ENCODE results near the gene GATA3. TPM values are rescaled to one million over a fixed set of nuclear protein-coding genes. Genes with fewer than 3 reads are reported as not detected.

Gene GATA3
- total RNA-seq, 1 donor from 2014 or later: not detected

DNA sequence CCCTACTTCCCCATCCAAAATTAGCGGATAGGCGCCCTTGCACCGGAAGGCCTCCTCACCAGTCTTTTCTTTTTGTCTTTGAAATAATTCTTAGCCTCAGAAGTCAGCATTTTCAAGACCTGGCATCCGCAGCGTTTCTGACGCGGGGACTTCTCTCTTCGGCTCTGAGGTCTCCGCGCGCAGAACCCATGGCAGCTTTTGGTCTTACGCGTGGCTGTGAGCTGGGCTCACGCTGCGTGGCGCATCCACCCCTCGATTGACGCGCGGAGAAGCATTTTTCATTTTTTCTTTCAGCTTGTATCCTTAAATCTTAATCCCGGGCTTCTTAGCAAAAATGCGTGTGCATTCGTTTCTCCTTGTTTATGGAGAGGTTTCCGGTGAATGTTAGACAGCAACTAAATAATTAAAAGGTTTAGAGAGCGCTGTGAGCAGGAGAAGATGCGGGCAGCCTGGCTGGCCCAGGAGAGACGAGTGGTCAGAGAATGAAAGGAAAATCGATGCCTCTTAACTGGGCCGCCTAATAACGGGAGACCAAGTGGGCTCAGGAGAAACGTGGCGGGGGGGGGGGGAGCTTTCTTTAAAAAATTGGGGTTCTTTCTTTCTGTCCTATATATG is 2.0 kb upstream of the GATA3 start:
- TF ChIP-seq EZH2 (IDR thresholded peaks at IDR 0.05) (no peak), EZH2phosphoT487 (IDR thresholded peaks at IDR 0.05) (peak; percentile 50)
- no peak overlapping the region for H3K27ac Mint-ChIP-seq
- no peak overlapping the region for H3K27ac ChIP-seq
- no peaks in the 10 kb centered on the region for H3K79me2 ChIP-seq (ENCODE audit: low read depth)
- peak overlapping the region; percentile 92 for H3K4me2 ChIP-seq
- H3F3A ChIP-seq (ENCODE audit: low read depth): peaks cover 69% of the 10 kb centered on the region
- peak; percentile 50 for DNase-seq (ENCODE audit: low spot score)
- H3K9me3 ChIP-seq (ENCODE audit: low read depth): no peaks in the 10 kb centered on the region
- no peak overlapping the region for H3K9ac ChIP-seq
- peaks cover 92% of the 10 kb centered on the region for H4K20me1 ChIP-seq (ENCODE audit: low read depth)
- peak overlapping the region; percentile 44 for H3K4me3 ChIP-seq
- H3K27me3 Mint-ChIP-seq (ENCODE audit: insufficient read depth, low read depth): peaks cover 64% of the 10 kb centered on the region
- H3K4me3 Mint-ChIP-seq: peak overlapping the region; percentile 75
- no peaks in the 10 kb centered on the region for H3K36me3 Mint-ChIP-seq
- H3K9me3 Mint-ChIP-seq: no peaks in the 10 kb centered on the region
- no peak overlapping the region for H2AFZ ChIP-seq (replicated peaks)
- peaks cover 68% of the 10 kb centered on the region for H3K4me1 ChIP-seq
- peaks cover 100% of the 10 kb centered on the region for H3K27me3 ChIP-seq
- H3K36me3 ChIP-seq: no peaks in the 10 kb centered on the region
- peaks cover 29% of the 10 kb centered on the region for H3K4me1 Mint-ChIP-seq

DNA sequence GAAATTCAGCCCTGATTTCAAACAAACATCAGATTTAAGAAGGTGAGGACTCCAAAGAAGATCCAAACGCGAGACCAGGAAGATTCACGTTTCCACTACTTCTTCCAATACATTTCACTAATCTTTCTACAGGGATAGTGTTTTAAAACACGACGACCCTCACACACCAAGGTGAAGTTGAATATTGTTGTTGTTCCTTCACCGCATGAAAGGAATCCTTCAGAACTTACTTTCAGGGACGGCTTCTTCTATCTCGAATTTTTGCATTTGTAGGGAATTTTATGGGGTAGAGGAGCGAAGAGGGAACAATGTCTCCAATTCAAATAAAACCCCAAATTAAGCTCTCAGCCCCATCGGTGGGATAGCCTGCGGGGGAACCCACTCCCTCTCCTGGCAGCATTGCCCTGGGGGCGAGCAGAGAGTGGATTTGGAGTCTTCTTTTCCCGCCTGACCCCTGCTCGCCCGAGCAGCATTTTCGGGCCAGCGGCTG is 1.5 kb upstream of the GATA3 start:
- no peaks in the 10 kb centered on the region for H3K36me3 ChIP-seq
- H3F3A ChIP-seq (ENCODE audit: low read depth): peaks cover 66% of the 10 kb centered on the region
- H3K79me2 ChIP-seq (ENCODE audit: low read depth): no peaks in the 10 kb centered on the region
- TF ChIP-seq, protein P1, sequence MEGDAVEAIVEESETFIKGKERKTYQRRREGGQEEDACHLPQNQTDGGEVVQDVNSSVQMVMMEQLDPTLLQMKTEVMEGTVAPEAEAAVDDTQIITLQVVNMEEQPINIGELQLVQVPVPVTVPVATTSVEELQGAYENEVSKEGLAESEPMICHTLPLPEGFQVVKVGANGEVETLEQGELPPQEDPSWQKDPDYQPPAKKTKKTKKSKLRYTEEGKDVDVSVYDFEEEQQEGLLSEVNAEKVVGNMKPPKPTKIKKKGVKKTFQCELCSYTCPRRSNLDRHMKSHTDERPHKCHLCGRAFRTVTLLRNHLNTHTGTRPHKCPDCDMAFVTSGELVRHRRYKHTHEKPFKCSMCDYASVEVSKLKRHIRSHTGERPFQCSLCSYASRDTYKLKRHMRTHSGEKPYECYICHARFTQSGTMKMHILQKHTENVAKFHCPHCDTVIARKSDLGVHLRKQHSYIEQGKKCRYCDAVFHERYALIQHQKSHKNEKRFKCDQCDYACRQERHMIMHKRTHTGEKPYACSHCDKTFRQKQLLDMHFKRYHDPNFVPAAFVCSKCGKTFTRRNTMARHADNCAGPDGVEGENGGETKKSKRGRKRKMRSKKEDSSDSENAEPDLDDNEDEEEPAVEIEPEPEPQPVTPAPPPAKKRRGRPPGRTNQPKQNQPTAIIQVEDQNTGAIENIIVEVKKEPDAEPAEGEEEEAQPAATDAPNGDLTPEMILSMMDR (IDR thresholded peaks at IDR 0.05): no peak
- TF ChIP-seq EZH2 (IDR thresholded peaks at IDR 0.05) (peak; percentile 70), EZH2phosphoT487 (IDR thresholded peaks at IDR 0.05) (peak; percentile 6)
- no peaks in the 10 kb centered on the region for H3K9me3 Mint-ChIP-seq
- H3K4me1 Mint-ChIP-seq: peaks cover 29% of the 10 kb centered on the region
- peak overlapping the region; percentile 75 for H3K4me3 Mint-ChIP-seq
- DNase-seq (ENCODE audit: low spot score): no peak
- H3K4me1 ChIP-seq: peaks cover 62% of the 10 kb centered on the region
- peaks cover 100% of the 10 kb centered on the region for H3K27me3 ChIP-seq
- peaks cover 64% of the 10 kb centered on the region for H3K27me3 Mint-ChIP-seq (ENCODE audit: insufficient read depth, low read depth)
- peaks cover 92% of the 10 kb centered on the region for H4K20me1 ChIP-seq (ENCODE audit: low read depth)
- peak overlapping the region; percentile 42 for H3K4me2 ChIP-seq
- H3K9me3 ChIP-seq (ENCODE audit: low read depth): no peaks in the 10 kb centered on the region
- no peak overlapping the region for H3K27ac Mint-ChIP-seq
- H3K36me3 Mint-ChIP-seq: no peaks in the 10 kb centered on the region
- no peak overlapping the region for H3K4me3 ChIP-seq
- H2AFZ ChIP-seq (replicated peaks): no peak overlapping the region
- no peak overlapping the region for H3K27ac ChIP-seq
- H3K9ac ChIP-seq: no peak overlapping the region

DNA sequence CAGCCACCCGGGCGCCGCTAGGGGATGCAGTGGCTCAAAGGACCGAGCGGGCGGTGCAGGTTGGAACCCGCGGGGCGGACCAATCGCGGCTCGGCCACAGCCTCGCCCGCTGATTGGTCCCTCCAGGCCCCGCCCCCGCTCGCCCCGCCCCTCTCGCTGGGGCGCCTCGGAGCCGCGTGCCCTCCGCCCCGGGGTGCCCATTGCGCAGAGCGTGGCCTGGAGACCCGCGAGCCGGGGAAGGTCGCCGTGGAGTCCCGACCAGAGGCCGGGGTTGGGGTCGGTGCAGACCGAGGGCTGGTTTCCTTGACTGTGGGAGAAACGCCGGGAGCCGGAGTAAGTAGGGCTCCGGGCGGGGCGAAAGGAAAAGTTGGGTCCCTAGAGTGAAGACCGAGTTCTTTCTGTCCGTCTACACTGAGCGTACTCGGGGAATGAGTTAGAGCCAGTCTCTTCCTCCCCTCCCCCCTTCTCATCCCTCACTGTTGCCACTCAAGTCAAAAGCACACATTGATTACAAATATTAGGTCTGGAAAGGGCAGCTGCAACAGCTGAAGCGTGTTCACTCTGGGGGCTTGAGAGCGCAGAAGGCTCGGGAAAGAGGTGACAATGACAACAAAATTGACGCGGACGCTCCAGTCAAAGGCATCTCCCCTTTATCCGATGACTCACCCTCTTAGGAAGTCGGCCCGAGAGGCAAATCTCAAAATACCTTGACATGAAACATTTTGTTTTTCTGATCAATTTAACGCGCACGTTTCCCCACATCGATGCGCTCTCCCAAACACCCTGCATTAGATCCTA is 843 bp upstream of the GATA3 start:
- H3K27me3 Mint-ChIP-seq (ENCODE audit: insufficient read depth, low read depth): peaks cover 66% of the 10 kb centered on the region
- peaks cover 56% of the 10 kb centered on the region for H3K4me1 ChIP-seq
- H3K9me3 Mint-ChIP-seq: no peaks in the 10 kb centered on the region

More for the DNA sequence above, 843 bp upstream of the GATA3 start:
- H3K79me2 ChIP-seq (ENCODE audit: low read depth): no peaks in the 10 kb centered on the region
- peaks cover 29% of the 10 kb centered on the region for H3K4me1 Mint-ChIP-seq
- H3K4me3 Mint-ChIP-seq: peak overlapping the region; percentile 88
- no peak overlapping the region for H2AFZ ChIP-seq (replicated peaks)
- H3K9ac ChIP-seq: no peak overlapping the region
- peaks cover 92% of the 10 kb centered on the region for H4K20me1 ChIP-seq (ENCODE audit: low read depth)
- no peak overlapping the region for H3K27ac Mint-ChIP-seq
- H3K4me3 ChIP-seq: peak overlapping the region; percentile 48
- H3K27ac ChIP-seq: no peak overlapping the region
- peak; percentile 96 for DNase-seq (ENCODE audit: low spot score)
- H3K4me2 ChIP-seq: peak overlapping the region; percentile 80
- no peaks in the 10 kb centered on the region for H3K36me3 ChIP-seq
- no peaks in the 10 kb centered on the region for H3K9me3 ChIP-seq (ENCODE audit: low read depth)
- H3K36me3 Mint-ChIP-seq: no peaks in the 10 kb centered on the region
- H3F3A ChIP-seq (ENCODE audit: low read depth): peaks cover 60% of the 10 kb centered on the region
- peaks cover 100% of the 10 kb centered on the region for H3K27me3 ChIP-seq
- no peak for TF ChIP-seq EZH2phosphoT487 (IDR thresholded peaks at IDR 0.05)
- TF ChIP-seq EZH2 (IDR thresholded peaks at IDR 0.05): no peak
- TF ChIP-seq, protein P1 (IDR thresholded peaks at IDR 0.05): peak; percentile 79

All from neural progenitor cell (in vitro differentiated cells).